HG03064 (cell line): ENCODE measurements around the gene ZNF507.

Experiments
- ATAC-seq: cut with Tn5 transposase; IDR thresholded peaks from one replicate; pipeline ENCODE4 v1.9.1; 2021; ENCODE audit warnings: low read depth; ENCODE audit not compliant: unreplicated experiment

The ZNF507 gene

DNA sequence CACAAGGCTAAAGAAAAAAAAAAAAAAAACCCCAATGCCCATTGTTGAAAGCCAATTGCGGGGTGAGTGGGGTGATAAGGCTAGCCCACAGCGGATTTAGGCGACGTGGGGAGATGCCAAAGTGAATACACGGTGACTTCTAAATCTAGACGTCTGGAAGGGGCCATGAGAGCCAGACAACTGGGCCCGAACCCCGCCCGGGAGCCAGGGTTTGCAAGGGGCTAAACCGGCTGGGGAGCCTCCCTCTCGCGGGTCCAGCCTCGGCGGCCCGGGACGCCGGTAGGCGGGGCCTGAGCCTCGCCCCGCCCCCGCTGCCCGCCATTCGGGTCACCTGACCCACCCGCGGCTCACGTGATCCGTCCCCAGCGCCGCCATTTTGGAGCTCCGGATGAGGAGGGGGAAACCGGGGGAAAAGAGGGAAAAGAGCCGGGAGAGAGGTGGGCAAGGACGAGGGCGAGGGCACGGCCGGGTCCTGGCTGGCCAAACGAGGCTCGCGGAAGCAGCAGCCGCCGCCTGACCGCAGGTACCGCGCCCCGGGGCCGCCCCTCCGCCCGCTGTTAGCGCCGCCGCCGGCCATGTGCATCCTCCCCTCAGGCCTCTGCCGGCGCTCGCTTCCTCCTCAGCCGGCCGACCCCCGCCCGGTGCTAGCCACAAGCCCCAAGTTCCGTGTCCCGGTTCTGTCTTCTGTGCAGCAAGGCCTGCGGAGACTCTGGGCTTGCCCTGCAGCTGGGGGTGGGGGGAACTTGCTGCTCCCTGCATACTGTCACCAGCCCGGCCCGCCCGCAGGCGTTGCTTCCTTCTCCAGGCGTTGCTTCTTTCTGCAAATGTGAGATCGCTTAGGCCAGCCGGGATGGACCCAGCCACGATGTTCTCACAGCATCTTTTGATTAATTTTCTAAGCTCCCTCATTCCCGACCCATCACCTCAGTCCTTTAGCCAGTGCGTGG, at the start of gene ZNF507:
Gene ZNF507 (plus strand): TSS at position 350 of the 947 bp plus-strand sequence. CDS start 7,221 bp downstream, outside the sequence.
- peak; percentile 83 for ATAC-seq

DNA sequence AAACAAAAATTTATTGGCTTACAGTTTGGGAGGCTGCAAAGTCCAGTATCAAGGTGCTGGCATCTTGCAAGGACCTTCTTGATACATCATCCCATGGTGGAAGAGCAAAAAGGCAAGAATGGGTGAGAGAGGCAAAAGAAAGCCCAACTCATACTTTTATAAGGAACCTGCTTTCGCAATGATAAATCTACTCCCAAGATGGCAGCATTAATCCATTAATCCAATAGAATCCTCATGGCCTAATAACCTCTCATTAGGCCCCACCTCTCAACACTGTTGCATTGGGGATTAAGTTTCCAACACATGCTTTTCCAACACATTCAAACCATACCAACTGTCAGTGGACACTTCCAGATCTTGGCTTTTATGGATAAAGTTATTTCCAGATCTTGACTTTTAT, 48.7 kb upstream of the ZNF507 start:
- no peak for ATAC-seq

DNA sequence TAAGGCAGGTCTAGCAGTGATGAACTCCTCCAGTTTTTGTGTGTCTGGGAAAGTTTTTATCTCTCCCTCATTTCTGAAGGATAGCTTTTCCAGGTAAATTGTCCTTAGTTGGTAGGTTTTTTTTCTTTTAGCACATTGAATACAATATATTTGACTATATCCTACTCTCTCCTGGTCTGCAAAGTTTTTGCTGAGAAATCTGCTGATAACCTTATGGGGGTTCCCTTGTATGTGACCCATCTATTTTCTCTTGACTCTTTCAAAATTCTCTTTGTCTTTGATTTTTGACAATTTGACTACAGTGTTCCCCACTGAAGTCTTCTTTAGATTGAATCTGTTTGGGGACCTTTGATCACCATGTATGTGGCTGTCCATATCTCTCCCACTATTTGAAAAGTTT, 42.6 kb upstream of the ZNF507 start:
- no peak for ATAC-seq

DNA sequence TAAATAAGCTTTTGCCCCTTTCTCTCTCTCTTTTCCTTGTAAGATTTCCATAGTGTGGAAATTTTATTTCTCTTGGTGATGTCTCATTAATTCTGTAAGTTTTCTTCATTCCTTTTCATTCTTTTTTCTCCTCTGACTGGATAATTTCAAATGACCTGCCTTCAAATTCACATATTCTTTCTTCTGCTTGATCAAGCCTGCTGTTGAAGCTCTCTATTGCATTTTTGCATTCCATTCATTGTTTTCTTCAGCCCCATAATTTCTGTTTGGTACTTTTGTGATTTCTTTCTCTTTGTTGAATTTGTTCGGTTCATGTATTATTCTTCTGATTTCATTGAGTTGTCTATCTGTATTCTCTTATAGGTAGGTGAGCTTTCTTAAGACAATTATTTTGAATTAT, 42.2 kb upstream of the ZNF507 start:
- ATAC-seq: no peak

DNA sequence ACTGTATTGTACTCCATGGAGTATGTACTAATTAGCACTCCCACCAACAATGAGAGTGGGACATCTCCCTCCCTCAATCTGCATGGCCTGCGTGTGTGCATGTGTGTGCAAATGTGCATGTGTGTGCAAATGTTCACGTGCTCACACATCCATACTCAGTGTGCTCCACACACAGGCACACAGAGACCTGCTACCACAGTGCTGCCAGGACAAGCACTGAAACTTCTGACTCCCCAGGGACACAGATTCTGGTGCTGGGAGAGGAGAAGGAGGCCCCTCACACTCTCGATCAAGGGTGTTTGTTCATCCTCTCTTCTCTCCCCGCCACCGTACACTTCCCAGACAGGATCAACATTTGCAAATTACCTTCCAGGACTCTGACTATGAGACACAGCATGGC, 37.8 kb upstream of the ZNF507 start:
- no peak for ATAC-seq

DNA sequence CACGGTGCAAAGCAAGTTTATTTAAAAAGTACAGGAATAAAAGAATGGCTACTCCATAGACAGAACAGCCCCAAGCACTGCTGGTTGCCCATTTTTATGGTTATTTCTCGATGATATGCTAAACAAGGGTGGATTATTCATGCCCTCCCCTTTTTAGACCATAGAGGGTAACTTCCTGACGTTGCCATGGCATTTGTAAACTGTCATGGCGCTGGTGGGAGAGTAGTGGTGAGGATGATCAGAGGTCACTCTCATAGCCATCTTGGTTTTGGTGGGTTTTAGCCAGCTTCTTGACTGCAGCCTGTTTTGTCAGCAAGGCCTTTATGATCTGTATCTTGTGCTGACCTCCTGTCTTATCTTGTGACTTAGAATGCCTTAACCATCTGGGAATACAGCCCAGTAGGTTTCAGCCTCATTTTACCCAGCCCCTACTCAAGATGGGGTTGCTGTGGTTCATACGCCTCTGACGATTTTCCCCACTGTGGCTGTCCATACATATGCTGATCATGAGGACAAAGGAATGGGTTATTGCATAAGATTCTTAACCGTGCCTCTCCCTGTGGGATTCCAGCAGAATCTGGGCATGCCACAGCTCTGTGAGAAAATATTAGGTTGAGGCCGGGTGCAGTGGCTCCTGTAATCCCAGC, 36.9 kb upstream of the ZNF507 start:
- ATAC-seq: no peak

DNA sequence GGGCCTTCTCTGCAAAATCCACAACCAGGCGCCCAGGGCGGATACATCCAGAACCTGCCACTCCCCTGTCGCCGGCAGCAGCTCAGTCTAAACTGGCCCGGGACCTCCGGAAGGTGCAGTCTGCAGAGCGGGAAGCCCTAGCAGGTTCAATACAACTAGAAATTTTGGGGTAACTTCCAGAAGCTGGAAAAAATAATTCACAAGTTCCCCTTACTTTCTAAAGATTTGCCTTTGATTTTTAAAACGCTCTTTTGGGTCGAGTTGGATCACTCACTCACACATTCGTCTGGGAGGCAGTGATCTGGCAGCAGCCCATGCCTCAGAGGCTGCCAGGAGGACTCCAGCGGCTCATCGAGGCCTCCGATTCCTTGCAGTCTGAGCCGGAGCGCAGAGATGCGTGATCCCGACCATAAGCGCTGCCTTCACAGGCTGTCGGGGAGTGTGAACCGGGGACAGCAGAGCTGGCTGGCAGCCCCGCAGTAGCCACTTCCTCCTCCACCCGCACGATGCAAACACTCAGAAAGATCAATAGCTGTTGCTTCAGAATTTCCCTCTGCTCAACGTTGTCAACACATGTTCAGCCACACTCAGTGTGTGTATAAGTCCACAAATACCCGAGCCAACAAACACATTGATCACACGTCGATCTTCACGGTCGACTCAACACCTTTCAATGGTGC, 35.6 kb upstream of the ZNF507 start:
- no peak for ATAC-seq

DNA sequence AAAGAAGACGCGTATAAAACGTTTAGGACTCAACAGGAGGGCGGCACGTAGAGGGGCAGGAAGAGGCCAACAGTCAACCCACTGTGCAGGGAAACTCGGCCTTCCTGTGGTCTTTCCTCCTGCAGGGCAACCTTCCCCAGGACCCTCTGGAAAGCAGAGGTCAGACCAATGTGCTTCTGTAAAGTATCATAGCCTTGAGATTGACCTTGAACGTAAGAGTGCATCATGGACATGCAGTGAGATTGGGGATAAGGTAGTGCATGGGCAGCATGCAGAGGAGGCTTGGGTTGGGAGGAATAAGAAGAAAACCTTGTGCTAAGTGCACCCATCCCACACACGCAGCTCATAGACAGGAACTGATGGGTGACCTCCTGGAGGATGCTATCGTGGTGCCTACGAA, 34.0 kb upstream of the ZNF507 start:
- ATAC-seq: no peak

DNA sequence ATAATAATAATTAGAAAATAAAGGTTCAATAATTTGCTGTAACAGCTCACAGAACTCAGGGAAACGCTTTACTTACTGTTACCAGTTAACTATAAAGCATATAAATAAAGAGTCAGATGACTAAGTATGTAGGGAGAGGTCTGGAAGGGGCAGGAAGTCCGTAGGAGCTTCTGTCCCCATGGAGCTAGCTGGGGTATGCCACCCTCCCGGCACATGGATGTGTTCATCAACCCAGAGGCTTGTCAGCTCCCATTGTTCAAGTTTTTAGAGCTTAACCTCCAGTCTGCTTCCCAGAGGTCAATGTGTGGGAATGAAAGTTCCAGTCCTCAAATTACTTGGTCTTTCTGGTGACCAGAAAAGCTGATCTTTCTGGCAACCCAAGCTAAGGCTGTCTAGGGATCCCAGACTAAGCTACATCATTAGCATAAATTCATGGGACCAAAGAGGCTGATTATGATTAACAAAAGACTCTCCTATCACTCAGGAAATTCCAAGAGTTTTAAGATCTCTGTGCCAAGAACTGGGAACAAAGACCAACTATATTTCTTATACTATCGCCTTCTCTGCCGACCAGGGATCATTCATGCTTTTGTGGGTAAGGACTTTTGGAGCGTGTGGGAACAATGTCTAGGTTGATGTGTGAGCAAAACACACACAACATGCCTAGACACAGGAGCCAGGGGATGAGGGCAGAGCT, 31.7 kb upstream of the ZNF507 start:
- no peak for ATAC-seq

DNA sequence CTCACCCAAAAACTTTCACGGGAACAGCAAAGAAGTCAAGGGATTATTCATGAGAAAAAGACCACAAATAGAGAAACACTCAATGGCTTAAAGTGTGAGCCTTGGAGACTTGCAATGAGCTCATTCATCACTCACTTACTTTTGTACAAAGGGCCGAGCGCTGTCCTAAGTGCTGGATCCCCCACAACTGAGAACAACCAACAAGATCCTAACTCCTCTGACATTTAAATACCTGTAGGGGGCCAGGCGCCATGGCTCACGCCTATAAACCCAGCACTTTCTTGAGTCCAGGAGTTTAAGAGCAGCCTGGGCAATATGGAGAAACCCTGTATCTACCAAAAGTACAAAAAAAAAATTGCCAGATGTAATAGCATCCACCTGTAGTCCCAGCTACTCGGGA, 29.4 kb upstream of the ZNF507 start:
- no peak for ATAC-seq

DNA sequence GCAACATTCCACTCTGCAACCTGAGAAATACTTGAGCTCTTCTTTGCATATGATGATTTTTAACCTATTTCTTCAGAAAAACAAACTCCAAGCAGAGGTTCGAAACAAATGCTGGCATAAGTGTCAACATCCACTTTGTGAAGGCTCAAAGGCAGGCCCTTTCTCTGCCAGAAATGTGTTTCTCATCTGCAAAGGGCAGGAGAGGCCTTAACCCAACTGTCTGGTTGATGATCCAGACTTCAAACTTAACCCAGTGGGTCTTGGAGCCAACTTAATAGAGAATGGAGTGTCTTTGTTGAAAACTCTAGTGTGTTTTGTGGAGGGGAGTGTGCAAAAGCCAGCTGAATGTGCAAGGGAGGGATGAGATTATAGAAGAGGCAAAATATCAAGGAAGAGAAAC, 28.3 kb upstream of the ZNF507 start:
- no peak for ATAC-seq

DNA sequence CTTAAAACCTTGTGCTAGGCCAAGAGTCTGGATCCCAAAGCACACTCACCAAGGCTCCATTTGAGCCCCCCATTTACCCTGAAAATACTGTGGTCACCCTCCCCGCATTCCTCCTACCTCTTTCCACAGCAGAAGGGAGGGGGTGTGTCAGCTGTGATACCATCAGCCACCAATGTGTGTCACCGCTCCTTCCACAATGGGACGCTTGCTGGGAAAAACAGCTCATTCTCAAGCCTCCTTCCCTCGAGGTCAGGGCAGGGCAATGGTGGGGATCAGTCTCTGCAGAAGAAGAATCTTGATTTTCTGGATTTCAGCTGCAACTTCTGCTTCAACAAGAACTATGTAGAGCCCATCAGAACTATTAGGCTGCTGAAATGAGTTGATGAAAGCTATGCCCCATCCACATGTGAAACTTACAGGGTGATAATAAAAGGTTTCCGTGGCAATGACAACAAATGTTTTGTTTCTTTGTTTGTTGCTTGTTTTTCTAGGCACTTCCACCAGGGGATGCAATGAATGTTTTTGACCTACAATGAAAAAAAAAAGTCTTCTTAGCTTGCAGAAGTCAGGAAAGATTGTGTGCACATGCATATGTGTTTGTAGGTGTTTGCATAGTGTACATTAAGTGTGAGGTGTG, 26.4 kb upstream of the ZNF507 start:
- ATAC-seq: no peak

DNA sequence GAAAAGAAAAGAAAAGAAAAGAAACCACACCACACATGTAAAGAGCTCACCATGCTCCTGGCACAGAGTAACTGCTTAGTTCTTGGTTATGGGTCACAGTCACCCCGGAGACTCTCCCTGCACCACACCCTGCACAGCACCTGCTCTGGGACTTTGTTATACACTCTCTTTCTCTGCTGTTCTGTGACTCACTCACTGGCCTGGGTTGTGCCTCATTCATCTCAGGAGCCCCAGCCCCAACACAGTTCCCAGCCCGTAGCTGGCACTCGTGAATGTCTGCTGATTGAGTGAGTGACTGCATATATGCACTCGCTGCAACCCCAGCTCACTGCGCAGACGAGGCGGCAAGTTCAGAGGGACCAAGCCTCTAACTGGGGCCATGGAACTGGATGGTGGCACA, 22.9 kb upstream of the ZNF507 start:
- no peak for ATAC-seq

DNA sequence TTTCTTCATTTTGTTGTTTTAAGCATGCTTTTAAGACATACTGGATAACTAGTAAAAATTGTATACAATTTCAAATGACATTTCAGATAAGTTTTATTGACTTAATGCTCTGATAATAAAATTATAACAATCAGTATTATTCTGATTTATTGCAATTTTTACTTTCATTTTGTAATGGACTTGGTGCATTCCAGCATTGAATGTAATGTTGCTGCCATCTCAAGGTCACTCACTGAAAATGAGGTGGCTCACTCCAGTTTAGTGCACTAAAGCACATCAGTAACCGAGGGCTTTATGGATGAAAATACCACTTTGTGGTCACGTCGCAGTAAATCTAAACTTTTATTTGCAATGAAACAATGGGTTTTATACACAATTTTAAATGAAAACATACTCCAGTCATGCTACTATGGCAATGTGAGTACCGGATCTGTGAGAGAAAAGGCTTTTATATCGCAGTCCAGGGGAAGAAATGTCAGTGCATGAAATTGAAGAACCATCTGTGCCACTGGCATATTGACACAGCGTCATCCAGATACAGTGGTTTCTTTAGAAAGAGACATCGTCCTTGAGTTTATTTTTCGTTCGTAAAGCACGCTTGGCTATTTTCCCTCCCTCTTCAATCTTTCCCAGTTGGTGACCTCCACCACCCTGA, 20.7 kb upstream of the ZNF507 start:
- no peak for ATAC-seq

DNA sequence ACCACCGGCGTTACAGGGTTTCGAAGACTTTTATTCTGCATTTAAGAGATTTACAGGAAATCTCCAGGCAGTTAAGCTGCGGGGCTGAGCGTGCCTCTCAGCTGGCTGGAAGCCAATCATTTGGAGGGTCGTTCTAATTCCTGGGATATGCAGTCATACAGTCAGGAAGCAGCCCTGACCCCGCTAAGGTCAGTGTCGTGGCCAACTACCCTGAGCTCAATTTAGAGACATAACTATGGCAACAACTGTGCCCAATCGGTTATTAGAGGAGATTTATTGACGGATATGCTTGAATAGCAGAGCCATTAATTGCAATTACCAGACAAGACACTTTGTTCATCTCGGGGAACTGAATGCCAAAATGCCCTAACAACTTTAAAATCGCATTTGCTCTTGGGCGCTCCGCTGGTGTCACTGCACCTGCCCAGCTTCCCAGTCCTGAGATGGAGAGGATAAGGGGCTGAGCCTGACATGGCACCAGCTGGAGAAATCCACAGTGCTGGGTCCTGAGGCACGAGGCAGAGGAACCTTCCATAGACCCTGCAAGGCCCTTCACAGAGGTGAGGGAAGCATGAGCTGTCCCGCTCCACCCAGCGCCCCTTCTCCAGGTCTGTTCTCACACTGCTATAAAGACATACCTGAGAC, 15.1 kb upstream of the ZNF507 start:
- ATAC-seq: no peak

DNA sequence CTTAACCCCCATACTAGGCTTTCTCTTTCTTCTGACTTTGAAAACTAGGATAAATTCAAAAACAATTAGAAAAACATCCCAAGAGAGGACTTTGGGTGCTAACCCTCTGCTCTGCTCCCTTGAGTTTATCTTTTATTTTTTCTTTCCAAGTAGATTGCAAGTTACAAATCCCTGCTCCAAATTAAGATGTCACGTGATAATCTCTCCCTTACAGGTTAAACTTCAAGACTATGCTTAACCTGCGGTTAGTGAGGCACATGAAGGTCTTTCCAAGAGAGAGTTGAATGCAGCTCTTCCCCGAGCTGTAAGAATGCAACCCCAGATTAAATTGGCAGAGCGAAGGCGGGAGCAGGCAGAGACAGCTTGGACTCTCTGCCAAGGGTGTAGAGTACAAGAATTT, 12.2 kb upstream of the ZNF507 start:
- no peak for ATAC-seq

DNA sequence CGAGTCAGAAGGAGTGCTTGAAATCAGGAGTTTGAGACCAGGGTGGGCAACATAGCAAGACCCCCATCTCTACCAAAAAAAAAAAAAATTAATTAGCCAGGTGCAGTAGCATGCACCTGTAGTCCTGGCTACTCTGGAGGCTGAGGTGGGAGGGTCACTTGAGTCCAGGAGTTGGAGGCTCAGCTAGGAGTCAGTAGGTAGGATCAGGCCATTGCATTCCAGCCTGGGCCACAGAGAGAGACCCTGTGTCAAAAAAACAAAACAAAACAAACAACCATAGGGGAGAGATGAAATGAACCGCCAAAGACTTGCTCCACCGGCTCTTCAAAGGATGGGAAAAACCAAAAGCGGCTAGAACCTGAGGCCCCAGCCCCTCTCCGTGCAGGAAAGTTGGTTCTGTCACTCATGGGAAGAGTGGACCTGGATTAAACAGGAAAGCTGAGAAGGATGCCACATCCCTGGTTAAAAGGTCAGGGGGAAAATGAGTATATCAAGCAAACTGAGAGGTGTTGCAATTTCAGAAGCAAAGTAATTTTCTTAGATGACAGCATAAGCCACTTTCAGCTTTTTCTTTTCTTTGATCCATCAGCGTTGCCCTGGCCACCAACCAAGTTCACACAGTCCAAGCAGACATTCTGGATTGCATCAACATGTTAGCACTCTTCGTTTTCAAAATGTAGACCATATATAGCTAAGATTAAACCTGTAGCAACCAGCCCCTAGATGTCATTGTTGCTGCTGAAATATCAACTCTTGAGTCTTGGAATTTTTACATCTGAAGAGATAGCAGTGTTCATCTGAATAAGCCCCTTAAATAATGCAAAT, 8.9 kb upstream of the ZNF507 start:
- ATAC-seq: no peak

DNA sequence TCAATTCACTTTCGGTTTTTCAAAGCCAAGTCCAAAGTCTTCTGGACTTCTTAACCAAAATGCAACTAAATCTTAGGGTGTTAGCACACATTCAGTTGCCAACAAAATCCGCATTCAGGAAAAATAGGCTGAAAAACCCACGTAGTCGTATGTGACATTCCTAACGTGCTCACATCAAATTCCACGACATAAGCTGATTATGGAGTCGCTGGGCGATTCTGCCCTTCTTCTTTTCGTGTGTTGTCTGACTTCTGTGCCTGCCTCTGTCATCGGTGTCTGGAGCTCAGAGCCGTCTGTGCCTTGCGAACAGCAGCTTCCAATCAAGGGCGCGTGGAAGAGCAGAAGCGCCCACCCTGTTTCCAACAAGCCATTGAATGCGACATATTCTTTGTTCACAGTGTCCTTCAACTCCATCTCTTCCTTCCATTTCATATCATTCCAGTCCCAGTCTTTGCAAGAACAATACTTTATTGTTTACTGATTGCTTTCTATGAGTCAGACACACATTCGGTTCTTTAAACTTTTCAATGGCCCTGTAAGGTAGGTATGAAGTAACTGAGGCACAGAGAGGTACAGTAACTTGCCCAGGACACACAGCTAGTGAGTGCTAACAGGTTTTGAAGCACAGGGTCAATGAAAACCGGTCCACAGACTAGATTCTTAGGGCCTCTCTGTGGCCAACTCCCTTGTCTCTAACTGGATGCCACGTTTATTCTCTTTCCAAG, 8.2 kb upstream of the ZNF507 start:
- no peak for ATAC-seq
